ENCODE measurements around the gene NSUN6.

Gene NSUN6

DNA sequence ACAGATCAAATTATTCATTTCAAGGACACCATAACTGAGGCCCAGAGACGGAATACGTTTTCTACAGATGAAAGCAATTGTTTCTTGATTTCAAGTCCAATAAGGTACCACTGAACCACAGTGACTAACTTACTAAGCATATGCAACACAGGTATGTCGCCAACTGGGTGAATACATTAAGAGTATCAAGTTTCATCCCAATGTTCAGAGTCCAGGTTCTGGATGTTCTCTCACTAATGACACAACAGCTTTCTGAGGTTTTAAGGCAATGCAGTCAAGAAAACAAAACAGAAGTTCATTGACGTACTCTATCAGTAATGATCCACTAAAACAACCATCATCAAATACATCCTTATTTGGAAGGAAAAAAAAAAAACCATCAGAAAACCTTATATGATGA, 35.8 kb downstream of the NSUN6 start:
- no peak for DNase-seq (ENCODE audit: extremely low spot score)
- no peak for TF ChIP-seq CTCF (IDR thresholded peaks at IDR 0.05; ENCODE audit: control extremely low read depth, extremely low read depth, low read depth, missing control alignments)
- POLR2A ChIA-PET: no interaction called here
- CTCF ChIA-PET: interaction anchor here (1.1 kb wide), 1 partner anchor 32 kb away, joined by 3 read pairs; no protein-coding TSS in a partner anchor

DNA sequence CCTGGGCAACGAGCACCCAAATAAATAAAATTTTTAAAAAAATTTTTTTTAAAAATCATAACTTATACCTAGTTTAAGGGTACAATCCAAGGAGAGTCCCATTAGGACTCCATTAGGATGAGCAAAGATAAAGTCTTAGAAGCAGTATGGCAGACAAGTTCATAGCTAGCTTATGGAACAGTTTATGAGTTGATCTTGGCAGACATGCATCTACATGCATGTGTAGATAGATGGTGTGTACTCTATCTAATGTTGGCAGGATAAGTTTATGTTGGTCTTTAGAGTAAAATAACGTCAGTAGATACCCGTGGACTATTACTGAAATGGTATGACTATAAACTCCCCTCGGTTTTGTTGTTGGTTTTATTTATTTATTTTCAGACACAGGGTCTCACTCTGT, 40.2 kb downstream of the NSUN6 start:
- DNase-seq (ENCODE audit: extremely low spot score): no peak
- CTCF ChIA-PET: no interaction called here
- POLR2A ChIA-PET: no interaction called here
- no peak for TF ChIP-seq CTCF (IDR thresholded peaks at IDR 0.05; ENCODE audit: control extremely low read depth, extremely low read depth, low read depth, missing control alignments)

DNA sequence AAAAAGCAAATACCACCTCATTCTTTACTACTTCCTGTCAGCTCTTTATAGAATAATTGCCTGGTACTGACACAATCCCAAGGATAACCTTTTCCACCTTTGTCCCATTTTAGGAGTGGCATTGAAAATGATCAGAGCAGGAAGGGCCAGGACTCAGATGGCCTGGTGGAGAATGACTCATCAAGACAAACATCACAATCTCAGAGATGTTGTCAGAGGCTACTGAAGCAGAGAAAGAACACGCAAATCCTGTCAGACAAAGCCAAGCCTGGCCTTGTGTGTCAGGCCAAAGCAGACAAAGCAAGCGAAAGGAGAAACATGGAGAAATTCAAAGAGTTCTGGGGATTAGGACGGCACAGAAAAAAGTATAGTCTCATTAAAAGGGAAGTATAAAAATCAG, 40.9 kb downstream of the NSUN6 start:
- ChIA-PET POLR2A (no interaction called here), CTCF (no interaction called here)
- no peak for TF ChIP-seq CTCF (IDR thresholded peaks at IDR 0.05; ENCODE audit: control extremely low read depth, extremely low read depth, low read depth, missing control alignments)
- DNase-seq (ENCODE audit: extremely low spot score): no peak

DNA sequence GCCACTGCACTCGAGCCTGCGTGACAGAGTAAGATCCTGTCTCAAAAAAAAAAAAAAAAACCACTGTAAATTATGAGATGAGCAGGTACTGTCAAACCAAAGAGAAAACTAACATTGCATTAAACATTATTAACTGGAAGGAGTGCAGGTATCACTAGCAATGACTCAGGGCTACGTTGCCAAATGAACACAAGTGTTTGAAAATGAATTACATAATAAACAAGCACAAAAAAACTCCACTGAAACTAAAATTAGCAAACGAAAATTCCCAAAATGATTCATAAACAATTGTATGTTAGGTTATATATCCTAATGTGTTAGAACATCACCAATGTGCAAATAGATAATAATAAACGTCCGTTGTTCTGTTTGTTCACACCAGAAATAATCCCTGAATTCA, 42.8 kb downstream of the NSUN6 start:
- TF ChIP-seq CTCF (IDR thresholded peaks at IDR 0.05; ENCODE audit: control extremely low read depth, extremely low read depth, low read depth, missing control alignments): no peak
- no peak for DNase-seq (ENCODE audit: extremely low spot score)
- ChIA-PET CTCF (no interaction called here), POLR2A (no interaction called here)

DNA sequence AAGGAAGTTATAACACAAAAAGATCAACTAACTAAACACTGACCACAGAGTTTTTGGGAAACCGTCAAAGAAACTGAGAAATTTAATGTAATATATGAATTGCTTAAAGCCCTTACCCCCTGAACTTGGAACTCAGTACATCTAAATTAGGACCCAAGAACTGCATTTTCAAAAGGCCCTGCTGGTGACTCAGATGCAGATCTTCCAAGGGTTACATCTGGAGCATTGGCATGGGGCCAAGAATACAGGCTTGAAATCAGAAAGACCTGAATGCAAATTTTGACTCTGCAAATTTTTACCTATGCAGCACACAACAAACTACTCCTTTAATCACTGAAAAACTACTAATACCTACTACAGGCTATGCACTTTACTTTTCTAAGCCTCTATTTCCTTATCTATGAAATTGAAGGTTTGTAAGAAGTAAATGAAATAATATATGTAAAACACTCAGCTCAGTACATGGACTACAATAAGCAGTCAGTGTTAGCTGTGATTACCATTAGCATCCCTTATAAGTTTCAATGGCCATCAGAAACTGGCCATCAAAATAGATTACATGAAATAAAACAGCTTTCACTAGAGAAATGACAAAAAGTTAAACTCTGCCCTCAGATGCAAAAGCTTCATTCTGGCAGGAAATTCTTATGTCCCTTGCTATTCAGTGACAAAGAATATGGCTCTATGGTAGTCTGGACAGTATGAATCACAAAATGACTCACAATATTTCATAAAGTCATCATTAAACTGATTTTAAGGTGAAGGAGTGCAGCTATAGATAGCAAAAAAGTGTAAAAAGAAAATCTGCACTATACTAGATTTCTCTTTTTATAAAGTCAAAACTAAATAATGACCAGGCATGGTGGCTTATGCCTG, 43.6 kb downstream of the NSUN6 start:
- ChIA-PET CTCF (no interaction called here), POLR2A (no interaction called here)
- no peak for TF ChIP-seq CTCF (IDR thresholded peaks at IDR 0.05; ENCODE audit: control extremely low read depth, extremely low read depth, low read depth, missing control alignments)
- no peak for DNase-seq (ENCODE audit: extremely low spot score)

GRCh38 chr10:18606051-18606695, 45.2 kb downstream of the NSUN6 start:
- CTCF ChIA-PET: no interaction called here
- DNase-seq (ENCODE audit: extremely low spot score): no peak
- POLR2A ChIA-PET: no interaction called here
- no peak for TF ChIP-seq CTCF (IDR thresholded peaks at IDR 0.05; ENCODE audit: control extremely low read depth, extremely low read depth, low read depth, missing control alignments)
